HG02981 (cell line): ENCODE measurements around the gene POGK.
A peak's percentile ranks its signal among the peaks of the same experiment; 100 is the strongest.
"Not testable (repeated sequence)": the region's sequence is repeated elsewhere in the genome, so short reads cannot be mapped to it uniquely, and the experiment has no call there.

Source experiments
- ATAC-seq: cut with Tn5 transposase; IDR thresholded peaks from one replicate; pipeline ENCODE4 v1.9.1; 2021; ENCODE audit warnings: mild to moderate bottlenecking, moderate library complexity; ENCODE audit not compliant: unreplicated experiment

POGK gene

DNA sequence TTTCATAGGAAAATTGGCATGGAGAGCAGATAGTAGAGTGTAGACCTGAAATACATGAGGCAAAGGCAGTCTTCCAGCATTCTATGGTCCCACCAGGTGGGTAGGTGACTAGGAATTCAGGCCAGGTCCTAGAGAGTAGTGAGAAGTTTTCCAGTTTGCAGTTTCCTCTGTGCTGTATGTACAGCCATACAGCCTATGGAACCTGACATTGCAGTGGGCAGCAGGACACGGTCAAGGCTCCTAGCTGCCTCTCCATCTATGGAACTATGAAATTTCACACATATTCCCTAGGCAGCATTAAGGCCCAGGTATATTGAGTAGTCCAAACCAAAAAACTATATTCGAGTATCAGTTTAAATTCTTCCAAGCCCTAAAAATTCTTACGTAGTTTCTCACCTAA, 16.3 kb downstream of the POGK start:
- no peak for ATAC-seq

DNA sequence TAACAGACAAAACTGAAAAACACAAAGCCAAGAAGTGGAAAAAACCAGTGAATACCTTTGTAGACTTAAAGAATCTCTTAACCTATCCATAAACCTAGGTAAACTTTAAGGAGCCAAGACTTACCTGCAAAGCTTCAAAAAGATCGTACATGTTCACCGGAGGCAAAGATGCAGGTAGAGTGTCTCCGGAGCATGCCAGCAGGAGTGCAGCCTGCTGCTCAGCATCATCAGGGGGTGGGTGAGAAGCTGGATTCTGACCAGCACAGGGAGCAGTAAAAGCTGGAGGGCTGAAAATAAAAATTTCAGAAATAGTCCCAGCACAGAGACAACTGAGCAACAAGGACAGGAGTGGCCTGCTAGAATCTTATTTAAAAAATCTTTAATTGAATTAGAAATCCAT, 18.7 kb downstream of the POGK start:
- ATAC-seq = no peak

DNA sequence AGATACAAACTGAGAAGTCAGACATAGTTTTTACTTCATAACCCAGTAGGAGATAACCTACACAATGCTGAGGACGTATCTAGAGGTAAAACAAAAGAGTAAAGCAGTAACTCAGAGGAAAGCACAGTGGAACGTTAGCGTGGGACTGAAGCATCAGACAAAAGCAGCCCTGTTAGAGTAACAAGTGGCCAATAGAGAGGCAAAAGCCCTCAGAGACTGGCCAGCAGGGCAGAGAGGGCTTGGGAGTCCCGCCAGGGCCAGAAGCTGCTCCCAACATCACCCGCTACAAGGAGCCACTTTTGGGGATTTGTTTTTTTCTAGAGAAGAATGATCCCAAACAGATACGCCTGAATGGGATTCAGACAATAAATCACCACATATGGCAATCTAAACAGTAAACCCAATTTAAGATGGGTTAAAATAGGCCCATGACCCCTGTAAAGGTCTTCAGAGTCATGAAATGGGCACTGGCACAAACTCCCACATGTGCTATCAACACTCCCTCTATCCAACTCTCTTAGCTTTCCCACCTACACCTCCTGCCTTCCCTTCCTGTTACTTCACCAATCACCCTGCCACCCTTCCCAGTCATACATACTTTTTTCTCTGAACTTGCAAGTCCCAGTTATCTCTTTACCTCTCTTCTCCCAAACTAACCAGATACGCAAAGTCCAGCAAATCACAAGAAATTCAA, 19.6 kb downstream of the POGK start:
- no peak for ATAC-seq

DNA sequence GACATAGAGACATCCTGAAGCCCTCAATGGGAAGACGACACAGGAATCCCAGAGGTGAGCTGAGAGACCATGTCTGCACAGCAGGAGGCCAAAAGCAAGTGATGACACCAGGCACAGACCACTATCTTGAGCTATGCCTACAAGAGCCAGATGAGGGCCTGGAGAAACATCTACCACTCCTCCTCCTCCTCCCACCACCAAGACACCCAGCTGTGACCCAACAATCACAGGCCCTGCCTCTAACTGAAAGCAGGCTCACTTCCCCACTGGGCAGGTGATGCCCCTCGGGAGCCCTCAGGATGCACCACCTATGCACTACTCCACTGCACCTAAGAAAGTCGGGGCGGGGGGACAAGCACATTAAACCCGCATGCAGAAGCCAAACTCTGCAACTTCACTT, 20.3 kb downstream of the POGK start:
- no peak for ATAC-seq

DNA sequence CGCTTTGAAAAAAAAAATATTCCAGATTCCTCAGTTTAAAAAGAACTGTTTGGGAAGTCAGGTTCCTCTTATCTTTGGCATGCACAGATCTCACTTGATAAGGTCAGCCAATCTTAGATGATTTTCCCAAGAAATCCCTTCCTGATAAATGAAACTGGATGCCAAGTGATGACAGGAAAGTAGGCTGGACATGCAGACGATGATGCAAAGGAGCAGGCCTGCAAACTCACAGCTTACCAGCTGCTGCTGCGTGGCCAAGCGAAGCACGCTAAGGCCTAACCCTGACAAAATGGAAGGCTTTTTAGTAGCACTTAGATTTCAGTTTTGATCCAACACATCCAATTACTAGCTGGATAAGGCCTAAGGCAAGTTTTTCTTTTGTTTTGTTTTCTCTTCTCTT, 26.7 kb downstream of the POGK start:
- ATAC-seq = no peak

DNA sequence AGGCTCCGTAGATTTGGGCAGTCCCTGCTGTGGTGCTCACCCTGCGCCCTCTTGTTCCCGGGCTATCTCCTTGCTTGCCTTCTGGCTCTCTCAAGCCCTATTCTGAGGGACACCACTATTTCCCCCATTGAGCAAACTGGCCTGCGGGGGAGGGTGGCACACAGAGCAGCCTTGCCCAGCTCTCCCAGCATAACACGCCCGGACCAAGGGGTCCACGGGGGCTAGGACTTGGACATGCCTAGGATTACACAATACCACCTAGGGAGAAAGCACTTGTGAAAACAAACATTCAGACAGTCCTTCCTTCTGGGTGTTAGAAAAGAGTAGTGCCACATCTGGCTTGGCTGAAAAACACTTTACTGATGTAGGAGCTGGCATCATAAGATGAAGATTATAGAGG, 29.4 kb downstream of the POGK start:
- ATAC-seq = no peak

DNA sequence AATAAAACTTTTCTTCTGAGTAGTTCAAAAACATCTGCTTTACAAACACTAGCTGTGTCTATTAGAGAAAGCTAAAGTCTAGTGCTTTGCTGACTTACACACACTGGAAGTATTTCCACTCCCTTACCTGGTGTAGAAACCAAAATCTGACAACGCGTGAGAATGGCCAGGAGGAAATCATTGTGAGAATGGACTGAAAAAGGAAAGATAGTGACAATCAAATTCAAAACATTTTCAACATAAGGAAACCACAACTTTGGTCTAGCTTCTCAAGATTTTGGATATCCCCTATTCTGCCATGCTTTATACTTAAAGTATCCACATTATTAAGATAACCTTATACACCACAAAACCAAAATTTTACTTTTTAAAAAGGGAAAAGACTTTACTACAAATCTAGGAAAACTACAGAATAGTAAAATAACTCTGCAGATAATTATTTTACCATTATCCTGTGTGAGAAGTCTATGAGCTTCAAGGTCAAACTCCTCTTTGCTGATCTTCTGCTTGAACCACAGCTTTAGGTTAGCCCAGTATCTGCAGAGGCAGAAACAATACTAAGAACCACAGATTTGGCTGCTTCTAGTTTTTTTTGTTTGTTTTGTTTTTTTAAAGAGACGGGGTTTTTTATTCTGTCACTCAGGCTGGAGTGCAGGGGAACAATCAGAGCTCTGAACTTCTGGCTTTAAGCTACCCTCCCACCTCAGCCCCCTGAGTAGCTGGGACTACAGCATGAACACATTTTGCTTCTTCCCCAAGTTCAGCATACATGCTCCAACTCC, 30.2 kb downstream of the POGK start:
- peak; percentile 59 for ATAC-seq

DNA sequence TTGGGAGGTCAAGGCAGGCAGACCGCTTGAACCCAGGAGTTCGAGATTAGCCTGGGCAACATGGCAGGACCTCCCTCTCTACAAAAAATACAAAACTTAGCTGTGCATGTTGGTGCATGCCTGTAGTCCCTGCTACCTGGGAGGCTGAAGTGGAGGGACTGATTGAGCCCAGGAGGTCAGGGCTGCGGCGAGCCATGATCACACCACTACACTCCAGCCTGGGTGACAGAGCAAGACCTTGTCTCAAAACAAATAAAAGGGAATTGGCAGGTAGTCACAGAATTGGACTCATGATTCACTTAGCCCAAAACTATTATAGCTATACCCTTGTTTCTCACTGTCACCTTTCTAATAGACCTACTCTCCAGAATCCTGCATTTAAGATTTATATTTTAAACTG, 31.3 kb downstream of the POGK start:
- no peak for ATAC-seq

DNA sequence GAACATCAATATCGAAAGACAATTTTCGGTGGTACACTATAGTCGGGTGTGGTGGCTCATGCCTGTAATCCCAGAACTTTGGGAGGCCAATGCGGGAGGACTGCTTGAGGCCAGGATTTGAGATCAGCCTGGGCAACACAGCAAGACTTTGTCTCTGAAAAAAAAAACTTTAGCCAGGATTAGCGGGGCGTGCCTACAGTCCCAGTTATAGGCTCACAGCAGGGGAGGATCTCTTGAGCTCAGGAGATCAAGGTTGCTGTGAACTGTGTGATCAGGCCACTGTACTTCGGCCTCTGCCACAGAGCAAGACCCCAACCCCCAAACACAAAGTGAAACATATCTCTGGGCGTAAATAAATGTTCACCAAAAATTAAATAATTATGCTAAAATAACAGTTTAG, 35.2 kb downstream of the POGK start:
- no peak for ATAC-seq

DNA sequence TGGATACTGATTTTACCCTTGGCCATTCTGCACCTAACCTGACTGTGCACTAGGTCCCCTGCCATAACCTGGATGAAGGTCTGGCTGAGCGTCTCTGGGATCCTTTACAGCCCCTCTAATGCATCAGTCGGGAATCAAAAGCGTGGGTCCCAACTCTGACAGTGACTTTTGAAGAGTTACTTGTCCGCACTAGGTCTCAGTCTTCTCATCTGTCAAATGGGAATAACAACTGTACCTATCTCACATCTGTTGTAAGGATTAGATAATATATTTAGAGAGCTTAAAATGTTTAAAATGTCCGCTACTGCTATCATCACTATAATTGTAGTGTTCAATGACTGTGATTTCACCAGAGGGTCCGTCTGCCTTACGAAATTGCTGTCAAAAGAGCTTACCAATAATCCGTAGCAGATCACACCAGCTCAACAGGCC, 36.0 kb downstream of the POGK start:
- no peak for ATAC-seq

DNA sequence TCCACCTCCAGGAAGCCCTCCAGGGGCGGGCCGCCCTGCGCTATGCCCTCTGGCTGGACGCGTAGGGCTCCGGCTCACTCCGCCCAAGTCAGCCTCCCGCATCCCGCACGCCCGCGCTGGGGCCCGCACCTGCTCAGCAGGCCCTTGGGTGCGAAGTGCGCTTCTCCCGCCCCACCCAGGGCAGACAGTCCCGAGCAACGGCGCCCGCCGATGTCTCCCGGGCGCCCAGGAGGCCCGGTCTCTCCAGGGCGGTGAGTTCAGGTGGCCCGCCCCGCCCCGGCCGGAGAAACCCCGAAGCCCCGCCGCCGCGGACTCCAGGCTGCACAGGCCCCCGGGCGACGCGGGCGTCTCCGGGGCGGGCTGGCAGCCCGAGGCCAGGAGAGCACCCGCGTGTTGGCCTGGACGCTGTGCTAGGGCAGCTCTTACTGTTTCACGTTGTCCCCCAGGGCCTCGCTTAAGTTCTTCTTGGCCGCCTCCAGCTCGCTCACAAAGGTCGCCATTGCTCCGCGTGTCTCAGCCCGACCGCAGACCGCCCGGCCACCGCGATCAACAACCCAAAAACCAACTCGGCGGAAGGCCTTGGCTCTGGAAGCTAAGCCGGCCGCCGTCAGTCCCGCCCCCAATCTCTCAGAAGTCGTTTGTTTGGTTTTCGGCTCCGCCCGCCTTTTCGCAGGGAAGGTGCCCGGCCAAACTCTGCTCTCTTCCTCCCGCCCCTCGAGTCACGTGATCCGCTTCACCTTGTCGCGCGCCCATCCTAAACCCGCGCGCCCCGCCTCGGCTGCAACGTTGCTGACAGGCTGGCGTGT, 36.7 kb downstream of the POGK start, which contains the start of gene TADA1:
TADA1 (minus strand) TSS at position 531 of the 806 bp plus-strand sequence; CDS start at position 500, 31 bp downstream.
- peak; percentile 86 for ATAC-seq

DNA sequence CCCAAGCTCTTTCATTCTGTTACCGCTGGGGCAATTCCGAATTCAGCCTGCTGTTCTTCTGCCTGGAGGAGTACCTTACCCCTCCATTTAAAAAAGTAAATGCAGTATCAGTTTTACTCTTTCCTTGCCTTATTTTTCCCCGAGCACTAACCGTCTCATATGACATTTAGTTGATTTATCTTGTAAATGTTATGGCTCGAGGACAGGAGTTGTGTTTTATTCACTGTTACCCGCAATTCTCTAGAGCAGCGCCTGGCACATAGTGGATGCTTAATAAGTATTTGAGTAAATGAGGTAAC, 37.2 kb downstream of the POGK start:
- ATAC-seq = peak; percentile 1

DNA sequence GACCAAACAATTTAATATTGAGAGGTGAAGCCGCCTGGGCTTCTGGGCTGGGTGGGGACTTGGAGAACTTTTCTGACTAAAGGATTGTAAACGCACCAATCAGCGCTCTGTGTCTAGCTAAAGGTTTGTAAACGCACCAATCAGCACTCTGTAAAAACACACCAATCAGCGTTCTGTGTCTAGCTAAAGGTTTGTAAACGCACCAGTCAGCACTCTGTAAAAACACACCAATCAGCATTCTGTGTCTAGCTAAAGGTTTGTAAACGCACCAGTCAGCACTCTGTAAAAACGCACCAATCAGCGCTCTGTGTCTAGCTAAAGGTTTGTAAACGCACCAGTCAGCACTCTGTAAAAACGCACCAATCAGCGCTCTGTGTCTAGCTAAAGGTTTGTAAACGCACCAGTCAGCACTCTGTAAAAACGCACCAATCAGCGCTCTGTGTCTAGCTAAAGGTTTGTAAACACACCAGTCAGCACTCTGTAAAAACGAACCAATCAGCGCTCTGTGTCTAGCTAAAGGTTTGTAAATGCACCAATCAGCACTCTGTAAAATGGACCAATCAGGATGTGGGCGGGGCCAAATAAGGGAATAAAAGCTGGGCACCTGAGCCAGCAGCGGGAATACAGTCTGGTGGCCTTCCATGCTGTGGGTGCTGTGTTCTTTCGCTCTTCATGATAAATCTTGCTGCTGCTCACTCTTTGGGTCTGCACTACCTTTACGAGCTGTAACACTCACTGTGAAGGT, 39.1 kb downstream of the POGK start:
- ATAC-seq = not testable (repeated sequence)

DNA sequence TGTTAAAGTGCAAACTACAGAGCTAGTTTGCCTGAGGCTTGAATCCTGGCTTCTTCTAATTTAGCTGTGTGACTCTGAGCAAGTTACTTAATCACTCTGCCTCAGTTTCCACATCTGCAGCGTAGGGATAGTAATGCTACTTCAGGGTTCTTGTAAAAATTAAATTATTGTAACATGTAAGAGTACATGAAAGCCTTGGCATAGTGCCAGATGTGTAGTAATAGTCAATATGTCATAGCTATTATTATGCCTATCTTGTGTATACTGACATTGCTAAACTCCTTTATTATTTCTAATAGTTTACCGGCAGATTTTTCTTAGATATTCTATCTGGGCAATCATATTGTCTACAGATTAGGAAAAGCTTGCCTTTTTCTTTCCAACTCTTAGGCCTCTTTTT, 43.6 kb downstream of the POGK start:
- ATAC-seq = no peak

DNA sequence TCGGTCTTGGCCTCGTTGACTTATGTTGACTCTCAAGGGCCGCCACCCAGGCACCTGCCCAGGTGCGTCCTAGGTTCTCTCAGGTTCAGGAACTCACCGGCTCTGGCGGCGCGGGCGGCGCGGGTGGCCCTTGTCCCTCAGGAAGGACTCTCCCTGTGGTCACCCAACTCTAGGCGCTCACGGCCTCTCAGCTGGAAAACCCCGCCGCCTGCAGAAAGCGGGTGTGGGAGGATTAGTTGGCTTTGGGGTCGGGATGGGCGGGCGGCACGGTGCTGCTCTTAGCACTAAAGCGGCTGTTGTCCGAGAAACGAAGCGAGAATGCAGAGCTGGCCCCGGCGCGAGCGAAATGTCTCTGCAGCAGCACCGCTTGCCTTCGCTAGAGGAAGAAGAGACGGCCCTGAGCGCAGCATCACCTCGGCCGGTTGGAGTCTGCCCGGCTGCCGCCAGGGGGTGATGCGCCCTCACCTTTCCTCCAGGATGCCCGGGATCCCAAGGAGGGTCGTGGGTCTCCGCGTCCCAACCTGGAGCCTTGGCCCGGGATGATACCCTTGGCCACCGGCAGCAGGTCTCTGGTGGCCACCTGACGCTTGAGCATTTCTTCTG, 44.9 kb downstream of the POGK start:
- ATAC-seq = no peak

DNA sequence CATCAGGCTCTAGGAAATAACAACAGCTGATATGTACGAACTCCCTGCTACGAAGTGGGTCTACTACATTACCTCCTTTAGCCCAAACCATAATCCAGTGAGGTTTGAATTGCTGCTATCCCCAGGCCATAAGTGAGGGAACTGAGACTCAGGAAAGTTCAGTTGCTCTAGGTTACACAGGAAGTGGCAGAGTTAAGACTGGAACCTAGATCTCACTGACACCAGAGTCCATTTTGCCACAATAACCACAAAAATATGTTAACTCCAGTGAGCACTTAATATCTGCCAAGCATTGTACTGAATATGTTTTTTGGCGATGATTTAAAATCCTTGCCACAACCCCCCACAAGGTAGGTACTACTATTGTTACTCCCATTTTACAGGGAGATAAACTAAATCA, 45.7 kb downstream of the POGK start:
- no peak for ATAC-seq

DNA sequence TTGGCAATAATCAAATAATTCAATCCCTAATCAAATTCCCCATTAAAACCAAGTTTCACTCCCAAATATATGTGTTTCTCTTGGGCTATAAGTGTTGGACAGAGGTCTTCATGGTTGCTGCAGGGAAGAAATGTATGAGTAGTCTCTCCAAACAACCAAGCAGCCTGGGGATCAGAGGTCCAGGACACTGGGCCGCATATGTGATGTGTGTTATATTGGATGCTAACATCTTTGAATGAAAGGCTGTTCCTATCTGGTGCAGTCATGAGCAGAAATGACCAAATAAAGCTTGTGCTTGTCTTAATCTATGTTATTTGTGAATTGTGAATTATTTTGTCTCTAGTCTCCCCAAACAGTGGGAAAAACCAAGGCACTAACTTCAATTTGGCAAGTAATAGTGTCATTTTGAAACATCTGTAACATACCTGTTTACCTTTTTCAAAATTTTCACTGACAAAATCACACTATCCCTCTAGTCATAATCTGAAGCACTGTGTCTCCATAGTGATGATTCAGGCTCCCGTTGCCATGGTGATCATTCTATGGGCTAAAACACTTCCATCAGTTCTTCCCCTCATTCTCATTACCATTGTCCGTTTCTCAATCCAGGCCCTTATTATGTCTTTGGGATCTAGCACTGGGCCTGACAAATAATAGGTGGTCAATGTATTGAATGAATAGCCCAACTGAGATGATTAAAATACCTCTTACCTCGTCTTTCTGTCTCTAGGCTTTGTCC, 49.3 kb downstream of the POGK start:
- ATAC-seq = no peak

DNA sequence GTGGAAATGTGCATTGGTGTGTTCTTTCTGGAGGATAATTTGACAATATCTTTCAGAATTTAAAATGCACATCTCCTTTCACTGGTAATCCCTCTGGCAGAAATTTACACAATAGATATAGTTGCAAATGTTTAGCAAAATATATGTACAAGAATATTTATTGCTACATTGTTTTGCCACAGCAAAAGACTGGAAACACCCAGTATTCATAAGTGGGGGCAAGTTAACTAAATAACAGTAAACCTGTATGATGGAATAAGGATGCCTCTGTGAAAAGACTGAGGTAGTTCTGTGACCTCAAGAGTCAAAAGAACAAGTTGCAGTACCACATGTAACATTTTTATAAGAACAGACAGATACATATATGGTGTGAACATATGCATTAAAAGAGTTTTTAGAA, 50.5 kb downstream of the POGK start:
- no peak for ATAC-seq

DNA sequence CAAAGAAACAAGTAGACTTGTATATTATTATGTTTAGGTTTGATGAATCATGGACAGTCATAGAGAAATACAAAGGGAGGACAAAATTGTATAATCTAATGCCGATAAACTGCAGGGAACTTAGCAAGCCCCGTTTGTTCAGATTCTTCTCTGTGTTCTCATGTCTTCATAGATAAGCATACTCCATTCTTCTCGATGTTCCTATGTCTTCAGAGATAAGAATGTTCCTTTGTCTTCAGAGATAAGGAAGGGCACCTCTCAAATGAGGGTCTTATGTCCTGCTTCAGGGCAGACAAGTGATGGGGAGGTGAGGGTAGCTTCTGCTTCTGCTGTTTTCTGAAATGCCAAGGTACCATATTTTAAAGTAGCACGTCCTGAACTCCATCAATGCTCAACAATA, 56.5 kb downstream of the POGK start:
- ATAC-seq = no peak

DNA sequence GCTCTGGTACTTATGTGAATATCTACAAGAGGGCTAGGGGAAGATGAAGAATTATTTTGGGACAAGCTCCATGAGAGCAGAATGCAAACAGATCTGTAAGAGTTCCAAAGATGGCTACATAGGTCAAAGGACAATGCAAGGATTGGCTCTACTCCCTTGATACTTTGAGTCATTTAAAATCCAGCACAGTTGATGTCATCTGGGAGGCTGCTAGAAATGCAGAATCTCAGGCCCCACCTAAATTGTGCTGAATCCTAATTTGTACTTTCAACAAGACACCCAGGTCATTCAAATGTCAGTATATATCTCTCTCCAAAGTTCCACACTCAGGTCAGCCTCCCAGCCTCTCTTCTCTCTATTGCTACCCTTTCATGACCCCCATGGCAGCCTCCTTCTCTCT, 60.5 kb downstream of the POGK start:
- no peak for ATAC-seq
